Stimulated activated memory B cell treated with anti-CD40 and anti-IgM and Interleukin-4, amounts not matched to agents 10 μg/mL and 1 μg/mL and 100 μg/mL, for 72 hours (primary cell): Measurements from ENCODE around the gene NAALADL2.
"Not testable (repeated sequence)": the region's sequence is repeated elsewhere in the genome, so short reads cannot be mapped to it uniquely, and the experiment has no call there.

Experiments used
- ATAC-seq: fragments of 150-1000 bp; cut with Tn5 transposase; 2 replicates; pipeline ENCODE4 v1.10.0; 2021
- H3K27ac Mint-ChIP-seq: one replicate; pipeline ENCODE4 v1.8.0; 2022; ENCODE audit warnings: mild to moderate bottlenecking, mixed read lengths
- H3K27me3 Mint-ChIP-seq: one replicate; pipeline ENCODE4 v1.8.0; 2022; ENCODE audit warnings: mixed read lengths
- H3K36me3 Mint-ChIP-seq: one replicate; pipeline ENCODE4 v1.8.0; 2022; ENCODE audit warnings: mixed read lengths
- H3K4me1 Mint-ChIP-seq: one replicate; pipeline ENCODE4 v1.8.0; 2022; ENCODE audit warnings: mixed read lengths
- H3K4me3 Mint-ChIP-seq: one replicate; pipeline ENCODE4 v1.8.0; 2022; ENCODE audit warnings: mild to moderate bottlenecking, moderate library complexity, mixed read lengths
- H3K9me3 Mint-ChIP-seq: one replicate; pipeline ENCODE4 v1.8.0; 2022; ENCODE audit warnings: mixed read lengths

NAALADL2 gene

DNA sequence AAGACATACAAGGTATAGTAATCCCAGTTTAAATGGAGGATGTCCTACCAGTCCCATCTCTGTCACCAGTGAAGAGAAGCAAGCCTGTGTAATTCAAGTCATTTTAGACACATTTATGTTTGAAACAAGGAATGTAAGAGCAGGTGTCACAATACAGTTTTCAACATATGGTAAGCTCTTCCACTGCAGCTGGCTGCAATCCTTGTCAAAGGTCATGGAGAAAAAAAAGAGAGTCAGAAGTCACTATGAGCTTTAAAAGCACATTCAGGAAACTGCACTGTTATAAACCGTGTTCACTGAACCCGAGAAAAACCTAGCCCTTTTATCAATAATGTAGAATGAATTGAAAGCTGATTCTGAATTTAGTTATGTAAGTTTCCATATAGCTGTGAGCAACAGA lies 206.4 kb downstream of the NAALADL2 start:
- Mint-ChIP-seq H3K4me3 (no peak overlapping the region), H3K4me1 (no peaks in the 10 kb centered on the region), H3K27ac (no peak overlapping the region), H3K36me3 (no peaks in the 10 kb centered on the region), H3K27me3 (no peaks in the 10 kb centered on the region), H3K9me3 (peaks cover 3% of the 10 kb centered on the region)
- no peak for ATAC-seq

DNA sequence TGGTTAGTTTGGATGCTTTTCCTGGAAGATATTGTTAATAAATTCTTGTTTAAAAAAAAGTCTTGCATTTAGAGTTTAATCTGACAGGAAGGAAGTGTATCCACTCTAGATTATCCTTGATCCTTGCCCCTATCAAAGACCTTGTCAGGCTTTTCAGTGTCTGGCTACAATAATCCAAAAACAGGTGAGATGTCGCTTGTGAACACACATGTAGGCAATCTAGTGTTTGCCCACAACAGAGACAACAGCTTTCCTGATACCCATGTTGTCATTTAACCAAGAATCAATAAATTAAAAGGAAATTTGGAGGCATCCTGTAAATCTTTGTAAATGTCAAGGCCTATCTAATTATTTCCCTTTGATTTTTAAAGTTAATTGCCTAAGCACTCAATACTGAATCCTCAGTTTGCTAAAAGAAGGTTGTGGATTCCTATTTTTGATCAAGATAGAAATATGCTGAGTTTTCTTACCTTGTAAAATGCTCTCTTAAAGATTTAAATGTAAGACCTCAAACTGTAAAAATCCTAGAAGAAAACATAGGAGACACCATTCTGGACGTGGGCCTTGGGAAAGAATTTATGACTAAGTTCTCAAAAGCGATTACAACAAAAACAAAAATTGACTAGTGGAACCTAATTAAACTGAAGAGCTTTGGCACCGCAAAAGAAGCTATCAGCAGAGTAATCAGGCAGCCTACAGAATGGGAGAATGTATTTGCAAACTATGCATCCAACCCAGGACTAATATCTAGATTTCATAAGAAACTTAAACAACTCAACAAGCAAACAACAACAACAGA lies 207.7 kb downstream of the NAALADL2 start:
- Mint-ChIP-seq H3K4me3 (no peak overlapping the region), H3K9me3 (peaks cover 3% of the 10 kb centered on the region), H3K27me3 (no peaks in the 10 kb centered on the region), H3K4me1 (no peaks in the 10 kb centered on the region), H3K36me3 (no peaks in the 10 kb centered on the region), H3K27ac (no peak overlapping the region)
- no peak for ATAC-seq

DNA sequence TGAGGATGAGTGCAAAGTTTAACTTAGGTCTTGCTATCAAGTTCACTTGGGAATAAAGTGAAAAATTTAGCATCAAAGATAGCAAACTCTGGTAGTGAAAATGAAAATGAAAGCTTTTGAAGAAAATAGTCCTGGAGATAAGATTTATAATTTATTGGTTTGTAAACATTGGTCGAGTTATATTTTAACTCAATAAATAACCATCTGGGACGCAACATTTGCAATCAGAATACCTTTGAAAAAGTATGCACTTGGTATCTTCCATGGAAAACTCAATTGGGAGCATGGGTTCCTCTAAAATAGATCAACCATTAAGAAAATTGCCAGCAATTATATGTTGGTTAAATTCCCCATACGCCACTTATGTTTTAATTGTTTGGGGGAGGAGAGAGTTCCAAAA lies 209.5 kb downstream of the NAALADL2 start:
- Mint-ChIP-seq H3K4me3 (no peak overlapping the region), H3K9me3 (no peaks in the 10 kb centered on the region), H3K27me3 (no peaks in the 10 kb centered on the region), H3K27ac (no peak overlapping the region), H3K4me1 (no peaks in the 10 kb centered on the region), H3K36me3 (no peaks in the 10 kb centered on the region)
- no peak for ATAC-seq

DNA sequence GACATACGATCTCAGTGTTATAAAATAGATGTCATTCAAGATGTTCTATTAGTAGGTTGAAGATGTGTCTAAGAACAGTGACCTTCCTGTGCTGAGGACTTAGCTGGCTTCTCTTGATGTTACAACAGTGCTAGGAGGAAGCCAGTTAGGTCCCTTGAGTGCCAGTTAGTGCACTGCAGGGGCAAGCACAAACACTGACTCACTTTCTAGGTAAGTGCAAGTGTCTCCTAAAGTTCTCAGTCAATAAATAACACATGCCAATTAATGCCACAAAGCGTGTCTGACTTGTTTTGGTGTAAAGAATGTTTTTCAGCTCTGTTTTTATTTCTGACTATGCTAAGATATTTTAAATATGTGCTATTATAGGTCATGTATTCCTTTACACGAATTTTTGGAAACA lies 211.8 kb downstream of the NAALADL2 start:
- H3K4me1 Mint-ChIP-seq = no peaks in the 10 kb centered on the region
- no peaks in the 10 kb centered on the region for H3K27me3 Mint-ChIP-seq
- no peaks in the 10 kb centered on the region for H3K36me3 Mint-ChIP-seq
- H3K9me3 Mint-ChIP-seq = peaks cover 3% of the 10 kb centered on the region
- ATAC-seq = no peak
- no peak overlapping the region for H3K4me3 Mint-ChIP-seq
- H3K27ac Mint-ChIP-seq = no peak overlapping the region

DNA sequence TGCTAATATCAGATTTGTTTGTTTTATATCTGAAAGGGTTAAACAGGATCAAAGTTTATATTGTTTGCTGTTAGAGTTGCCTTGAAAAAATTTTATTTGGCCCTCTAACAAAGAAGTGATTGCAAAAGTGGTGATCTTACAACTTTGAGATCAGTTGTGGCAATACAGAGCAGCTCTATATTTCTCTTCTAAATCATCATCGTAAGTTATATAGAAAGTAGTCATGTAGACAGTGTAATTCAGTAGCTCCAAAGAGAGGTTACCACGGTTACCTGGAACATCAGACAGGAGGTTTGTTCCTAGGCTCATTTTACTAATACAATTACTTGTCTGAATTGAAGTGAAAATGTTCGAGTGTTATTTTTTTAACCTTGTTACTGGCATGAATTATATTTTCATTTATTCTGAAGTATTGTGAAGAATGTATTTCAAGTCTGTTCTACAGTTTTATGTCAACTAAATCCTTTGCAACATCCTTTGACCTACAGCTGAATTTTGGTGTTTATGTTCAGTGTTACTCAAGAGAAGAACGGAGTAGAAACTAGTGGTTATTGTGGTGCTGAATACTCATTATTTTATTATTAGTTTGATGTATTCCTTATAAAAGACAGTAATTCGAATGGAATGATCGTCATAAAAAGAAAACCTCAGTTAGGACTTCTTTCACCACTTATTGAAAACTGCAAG lies 214.2 kb downstream of the NAALADL2 start:
- no peak overlapping the region for H3K4me3 Mint-ChIP-seq
- H3K36me3 Mint-ChIP-seq = no peaks in the 10 kb centered on the region

DNA sequence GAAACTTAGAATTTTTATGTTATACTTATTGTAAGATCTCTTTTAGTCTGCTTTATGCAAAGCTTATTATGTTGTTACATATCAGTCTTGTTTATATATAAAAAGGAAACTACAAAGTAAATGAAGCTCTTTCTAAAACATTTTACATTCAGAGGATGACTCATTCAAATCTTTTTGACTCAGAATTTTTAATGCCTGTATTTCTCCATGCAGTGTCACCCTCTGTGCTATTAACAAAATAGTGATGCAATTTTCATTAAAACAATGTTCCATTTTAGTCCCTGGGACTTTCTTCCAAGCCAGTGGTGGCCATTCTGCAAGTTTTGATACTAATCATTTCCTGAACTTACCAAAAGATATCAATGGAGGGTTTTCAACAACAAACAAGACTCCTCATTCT lies 216.1 kb downstream of the NAALADL2 start:
- Mint-ChIP-seq H3K27ac (no peak overlapping the region), H3K9me3 (peaks cover 3% of the 10 kb centered on the region), H3K36me3 (no peaks in the 10 kb centered on the region), H3K4me1 (no peaks in the 10 kb centered on the region), H3K4me3 (no peak overlapping the region), H3K27me3 (no peaks in the 10 kb centered on the region)
- no peak for ATAC-seq

More for the DNA sequence above, 214.2 kb downstream of the NAALADL2 start:
- Mint-ChIP-seq H3K27me3 (no peaks in the 10 kb centered on the region), H3K9me3 (peaks cover 3% of the 10 kb centered on the region), H3K27ac (no peak overlapping the region), H3K4me1 (no peaks in the 10 kb centered on the region)
- ATAC-seq = no peak

DNA sequence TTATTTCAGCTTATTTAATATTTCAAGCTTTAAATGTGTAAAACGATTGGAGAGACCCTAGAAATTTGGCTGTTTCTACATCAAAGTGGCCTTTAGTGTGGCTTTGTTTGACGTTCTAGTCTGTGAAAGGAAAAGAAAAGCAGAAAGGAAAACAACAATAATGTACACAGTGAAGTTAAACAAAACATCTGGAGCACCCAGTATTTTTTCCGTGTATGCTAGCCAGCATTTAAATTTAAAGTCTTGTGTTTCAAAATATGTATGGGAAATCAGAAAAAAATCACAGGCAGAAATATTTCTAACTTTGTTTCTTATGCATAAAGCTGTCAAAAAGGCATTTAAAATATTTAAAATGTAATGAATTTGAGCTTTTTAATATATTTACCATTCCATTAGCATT lies 218.1 kb downstream of the NAALADL2 start:
- Mint-ChIP-seq H3K27ac (no peak overlapping the region), H3K9me3 (peaks cover 5% of the 10 kb centered on the region), H3K36me3 (no peaks in the 10 kb centered on the region), H3K27me3 (no peaks in the 10 kb centered on the region), H3K4me3 (no peak overlapping the region), H3K4me1 (no peaks in the 10 kb centered on the region)
- no peak for ATAC-seq

DNA sequence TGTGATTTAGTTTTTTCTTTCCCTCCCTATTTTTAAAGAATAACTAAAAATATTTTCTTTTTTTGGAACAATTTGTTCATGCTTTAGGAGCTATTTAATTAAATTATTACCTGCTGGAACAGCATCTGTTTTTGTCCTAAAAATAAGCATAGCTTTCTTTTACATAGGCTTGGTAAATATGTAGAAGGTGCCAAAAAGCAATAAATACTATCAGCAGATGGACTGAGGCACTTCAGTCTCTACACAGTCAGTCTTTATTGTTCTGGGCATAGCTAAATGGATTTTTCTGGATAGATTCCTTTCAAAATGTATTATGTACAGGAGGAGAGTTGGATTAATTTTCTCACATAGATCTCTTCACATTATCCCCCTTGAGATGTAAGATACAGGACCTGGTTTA lies 223.5 kb downstream of the NAALADL2 start:
- no peak for ATAC-seq
- Mint-ChIP-seq H3K4me1 (no peaks in the 10 kb centered on the region), H3K27ac (no peak overlapping the region), H3K4me3 (no peak overlapping the region), H3K27me3 (no peaks in the 10 kb centered on the region), H3K36me3 (no peaks in the 10 kb centered on the region), H3K9me3 (peaks cover 2% of the 10 kb centered on the region)

DNA sequence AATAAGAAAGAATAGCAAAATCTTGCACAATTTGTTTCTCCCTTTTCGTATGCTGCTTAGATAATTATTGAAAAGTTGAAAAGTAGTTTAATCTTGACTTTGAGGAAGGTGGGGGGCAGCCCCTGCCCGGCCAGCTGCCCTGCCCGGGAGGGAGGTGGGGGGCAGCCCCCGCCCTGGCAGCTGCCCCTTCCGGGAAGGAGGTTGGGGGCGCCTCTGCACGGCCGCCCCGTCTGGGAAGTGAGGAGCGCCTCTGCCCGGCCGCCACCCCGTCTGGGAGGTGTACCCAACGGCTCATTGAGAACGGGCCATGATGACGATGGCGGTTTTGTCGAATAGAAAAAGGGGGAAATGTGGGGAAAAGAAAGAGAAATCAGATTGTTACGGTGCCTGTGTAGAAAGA lies 228.0 kb downstream of the NAALADL2 start:
- not testable (repeated sequence) for H3K27me3 Mint-ChIP-seq, H3K9me3 Mint-ChIP-seq, H3K27ac Mint-ChIP-seq, H3K4me3 Mint-ChIP-seq, H3K4me1 Mint-ChIP-seq, H3K36me3 Mint-ChIP-seq, ATAC-seq

DNA sequence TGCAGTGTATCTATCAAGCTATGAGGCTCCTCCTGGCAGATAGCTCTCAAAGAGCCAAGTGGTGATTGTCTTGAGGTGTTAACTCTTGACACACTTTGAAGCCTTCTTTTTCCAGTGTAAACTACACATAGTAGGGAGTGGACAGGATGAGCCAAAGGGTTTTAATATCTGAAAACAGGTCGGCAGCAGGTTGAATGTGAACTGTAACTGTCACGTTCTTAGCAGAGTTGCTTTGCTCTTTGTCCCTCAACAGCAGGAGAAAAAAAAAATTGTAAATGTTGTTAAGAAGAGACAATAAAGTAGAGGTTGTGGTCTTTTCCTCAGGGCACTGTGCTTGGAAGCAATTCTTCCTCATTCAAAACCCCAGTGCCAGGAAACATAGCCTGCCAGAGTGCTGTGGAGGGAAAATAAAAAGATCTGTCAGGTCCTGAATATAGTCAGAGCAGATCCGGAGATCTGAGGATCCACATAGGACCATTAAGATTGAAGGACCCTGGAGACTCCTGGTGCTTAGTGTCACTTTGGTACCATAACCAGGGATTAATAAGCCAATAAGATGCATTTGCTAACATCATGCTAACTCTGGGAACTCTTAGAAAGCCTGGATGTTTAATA lies 229.7 kb downstream of the NAALADL2 start:
- Mint-ChIP-seq H3K4me1 (no peaks in the 10 kb centered on the region), H3K9me3 (no peaks in the 10 kb centered on the region), H3K27ac (no peak overlapping the region), H3K27me3 (no peaks in the 10 kb centered on the region), H3K36me3 (no peaks in the 10 kb centered on the region), H3K4me3 (no peak overlapping the region)
- ATAC-seq = no peak

DNA sequence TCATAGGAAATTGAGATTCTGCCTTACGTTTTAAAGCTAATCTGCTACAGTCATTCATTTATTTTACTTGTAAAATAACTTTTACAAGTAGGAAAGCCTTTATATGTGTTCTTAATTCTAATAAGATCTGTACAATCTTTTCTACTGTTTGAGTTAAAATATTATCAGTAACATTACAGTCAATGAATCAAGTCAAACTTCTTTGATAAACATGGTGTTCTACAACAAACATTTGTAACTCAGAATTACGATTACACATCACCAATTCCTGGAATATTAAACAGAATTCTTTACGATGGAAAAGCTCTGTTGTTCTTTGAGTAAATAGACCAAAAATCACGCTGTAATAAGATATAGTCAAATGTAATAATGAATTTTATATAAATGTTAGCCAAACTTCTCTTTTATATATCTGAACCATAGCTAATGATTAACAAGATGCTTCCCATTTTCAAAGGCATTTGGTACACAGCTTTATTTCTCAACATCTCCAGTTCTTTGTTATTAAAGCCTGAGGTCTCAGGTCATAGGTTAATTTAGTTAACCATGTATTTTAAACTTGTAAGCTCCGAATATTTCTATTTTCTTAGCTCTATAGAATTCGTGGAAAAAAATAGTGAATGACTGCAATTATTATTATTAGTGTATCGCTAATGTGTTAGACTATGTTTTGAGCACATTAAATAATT lies 232.4 kb downstream of the NAALADL2 start:
- Mint-ChIP-seq H3K4me3 (no peak overlapping the region), H3K9me3 (no peaks in the 10 kb centered on the region), H3K27ac (no peak overlapping the region), H3K4me1 (no peaks in the 10 kb centered on the region), H3K27me3 (no peaks in the 10 kb centered on the region), H3K36me3 (no peaks in the 10 kb centered on the region)
- ATAC-seq = no peak

DNA sequence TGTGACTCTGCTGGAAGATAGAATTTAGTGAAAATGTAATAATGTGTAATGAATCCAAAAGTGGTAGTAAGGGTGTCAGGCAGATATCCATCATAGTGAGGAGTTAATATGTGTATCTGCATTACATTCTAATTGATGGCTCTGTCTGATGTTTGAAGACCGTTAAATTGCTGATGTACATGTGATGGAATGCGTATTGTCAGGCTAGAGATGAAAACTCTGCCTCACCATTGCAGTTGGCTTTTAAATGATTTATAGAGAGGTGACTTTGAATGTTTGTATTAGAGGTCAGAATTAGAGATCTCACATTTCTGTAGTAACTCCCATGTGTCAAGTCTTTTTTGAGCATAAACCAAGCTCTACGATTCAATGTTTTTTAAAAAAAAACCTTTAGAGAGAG lies 234.6 kb downstream of the NAALADL2 start:
- no peak overlapping the region for H3K4me3 Mint-ChIP-seq
- H3K9me3 Mint-ChIP-seq = no peaks in the 10 kb centered on the region
- no peaks in the 10 kb centered on the region for H3K4me1 Mint-ChIP-seq
- H3K36me3 Mint-ChIP-seq = no peaks in the 10 kb centered on the region
- ATAC-seq = no peak
- no peak overlapping the region for H3K27ac Mint-ChIP-seq
- no peaks in the 10 kb centered on the region for H3K27me3 Mint-ChIP-seq

DNA sequence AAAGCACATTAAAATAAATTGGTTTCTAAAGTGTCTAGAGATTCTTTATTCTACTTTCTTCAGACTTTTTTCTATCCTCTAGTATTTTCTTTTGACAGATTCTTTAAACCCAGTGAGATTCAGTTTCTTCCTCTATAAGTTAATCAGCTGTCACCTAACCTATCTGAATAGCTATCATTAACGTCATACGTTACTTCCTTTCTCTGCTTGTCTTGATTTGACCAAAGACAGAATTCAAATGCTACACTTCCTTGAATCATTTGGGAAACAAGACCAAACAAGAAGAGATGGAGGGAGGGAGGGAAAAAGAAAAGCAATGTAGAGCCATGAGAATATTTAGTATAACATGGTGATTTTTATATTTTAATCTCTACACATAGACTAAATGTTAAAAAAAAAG lies 235.2 kb downstream of the NAALADL2 start:
- ATAC-seq = no peak
- Mint-ChIP-seq H3K27ac (no peak overlapping the region), H3K27me3 (no peaks in the 10 kb centered on the region)

DNA sequence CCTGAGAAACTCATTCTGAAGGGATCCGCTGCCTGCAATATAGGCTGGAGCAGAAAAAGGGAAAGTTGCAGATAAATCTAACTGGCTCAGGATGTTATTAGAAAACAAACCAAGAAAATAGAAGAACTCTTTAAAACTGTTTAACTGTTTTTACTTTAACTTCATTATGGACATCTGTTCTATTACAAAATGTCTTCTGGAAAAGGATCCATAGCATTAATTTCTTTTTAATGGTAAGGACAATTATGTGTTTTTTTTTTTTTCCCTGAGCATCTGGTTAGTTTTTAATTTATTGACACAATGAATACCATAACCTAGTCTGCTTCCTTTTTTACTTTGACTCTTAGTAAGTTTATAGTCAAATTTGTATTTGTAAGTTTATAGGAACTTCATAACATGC lies 239.5 kb downstream of the NAALADL2 start:
- Mint-ChIP-seq H3K4me1 (no peaks in the 10 kb centered on the region), H3K27ac (no peak overlapping the region), H3K36me3 (no peaks in the 10 kb centered on the region), H3K27me3 (no peaks in the 10 kb centered on the region), H3K9me3 (no peaks in the 10 kb centered on the region), H3K4me3 (no peak overlapping the region)
- ATAC-seq = no peak

More for the DNA sequence above, 235.2 kb downstream of the NAALADL2 start:
- Mint-ChIP-seq H3K4me3 (no peak overlapping the region), H3K9me3 (no peaks in the 10 kb centered on the region), H3K36me3 (no peaks in the 10 kb centered on the region), H3K4me1 (no peaks in the 10 kb centered on the region)

DNA sequence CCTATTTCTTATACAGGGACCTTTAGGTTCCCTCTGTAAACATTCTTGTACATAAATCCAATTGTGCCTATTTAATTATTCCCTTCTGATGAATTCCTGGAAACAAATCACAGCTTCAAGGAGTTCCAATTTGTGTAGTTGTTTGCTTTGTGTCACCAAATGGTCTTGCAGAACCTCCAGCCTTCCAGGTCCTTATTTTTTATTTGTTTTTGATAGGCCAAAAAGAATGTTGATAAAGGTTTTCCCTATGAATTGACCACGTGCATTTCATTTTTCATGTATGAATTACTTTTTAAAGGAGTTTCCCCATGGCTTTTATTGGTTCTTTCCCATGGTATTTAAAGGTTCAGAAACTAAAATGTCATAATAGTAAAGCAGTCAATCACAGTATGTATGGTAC lies 243.0 kb downstream of the NAALADL2 start:
- Mint-ChIP-seq H3K4me1 (no peaks in the 10 kb centered on the region), H3K27me3 (no peaks in the 10 kb centered on the region), H3K27ac (no peak overlapping the region), H3K9me3 (no peaks in the 10 kb centered on the region), H3K36me3 (no peaks in the 10 kb centered on the region), H3K4me3 (no peak overlapping the region)
- ATAC-seq = no peak
